Panc1 (cell line): ENCODE data around the gene KCNJ1. TPM values are rescaled to one million over a fixed set of nuclear protein-coding genes. Genes with fewer than 3 reads are reported as not detected.

Experiments used
- ATAC-seq: fragments of 200-7000 bp; cut with Tn5 transposase; 2 replicates; pipeline ENCODE4 v1.9.1; 2020; ENCODE audit warnings: mild to moderate bottlenecking, moderate library complexity
- BruUV-seq: library from RNA; stranded (reverse); fragments of 400-500 nt; replicated peaks from 2 replicates; lab custom pipeline; 2021; lab: Mats Ljungman, UMichigan
- CTCF ChIA-PET: fragments of 300-600 bp; sonication (Branson Sonifier 250); formaldehyde crosslinking; loops from one replicate; lab custom pipeline; 2022; ENCODE audit warnings: antibody characterized with exemption; lab: Charles Lee
- POLR2A ChIA-PET: fragments of 300-600 bp; sonication (Branson Sonifier 250); formaldehyde crosslinking; loops from one replicate; lab custom pipeline; 2022; ENCODE audit warnings: antibody characterized with exemption; lab: Charles Lee
- DNase-seq: peaks from one replicate; pipeline ENCODE4 v3.0.0-alpha.2; 2010; ENCODE audit warnings: low read depth, low spot score
- H3K27ac ChIP-seq: 2 replicates; pipeline ENCODE4 v1.5.1; 2011; ENCODE audit warnings: mild to moderate bottlenecking, low read length, inconsistent platforms
- H3K27me3 ChIP-seq: fragments of 200-500 bp; sonication (Bioruptor generic); 2 replicates; pipeline ENCODE4 v1.6.0; 2014; ENCODE audit warnings: low read length, inconsistent platforms; ENCODE audit not compliant: control insufficient read depth, insufficient read depth
- H3K36me3 ChIP-seq: fragments of 200-500 bp; sonication (Bioruptor generic); 2 replicates; pipeline ENCODE4 v1.5.1; 2014; ENCODE audit warnings: inconsistent platforms, mild to moderate bottlenecking, low read length, moderate library complexity; ENCODE audit not compliant: control insufficient read depth, insufficient read depth
- H3K4me1 ChIP-seq: 2 replicates; pipeline ENCODE4 v1.5.1; 2011; ENCODE audit warnings: inconsistent platforms, mild to moderate bottlenecking, low read length, moderate library complexity; ENCODE audit not compliant: control insufficient read depth, insufficient read depth
- H3K4me3 ChIP-seq, 2 experiments: 2 replicates each; pipeline ENCODE4 v1.5.1; 2011 to 2012; ENCODE audit warnings: low read depth in 2 of 2, low read length in 2 of 2, mild to moderate bottlenecking in 2 of 2, inconsistent platforms in 1 of 2, moderate library complexity in 1 of 2
- H3K9me3 ChIP-seq: fragments of 200-500 bp; sonication (Bioruptor generic); 2 replicates; pipeline ENCODE4 v1.5.1; 2014; ENCODE audit warnings: low read depth, mild to moderate bottlenecking, inconsistent platforms, low read length, moderate library complexity; ENCODE audit not compliant: control insufficient read depth, insufficient read depth
- CTCF ChIP-seq: fragments of 450-650 bp; IDR thresholded peaks from 2 replicates; pipeline ENCODE4 v1.5.1; 2017; ENCODE audit warnings: mild to moderate bottlenecking
- POLR2AphosphoS5 ChIP-seq: IDR thresholded peaks from 2 replicates; pipeline ENCODE4 v1.6.1; 2012; ENCODE audit warnings: mild to moderate bottlenecking, low read depth, low read length, moderate library complexity
- REST ChIP-seq, 2 experiments: IDR thresholded peaks; 2 replicates each; pipeline ENCODE4 v1.6.1; 2011 to 2012; ENCODE audit warnings: low read depth in 2 of 2, control low read depth in 1 of 2, low read length in 1 of 2, mild to moderate bottlenecking in 1 of 2, moderate library complexity in 1 of 2; ENCODE audit not compliant: insufficient read depth in 1 of 2
- SIN3A ChIP-seq: IDR thresholded peaks from 2 replicates; pipeline ENCODE4 v1.6.1; 2012; ENCODE audit warnings: low read depth, mild to moderate bottlenecking, low read length, moderate library complexity, borderline replicate concordance; ENCODE audit not compliant: insufficient read depth
- TCF7L2 ChIP-seq: IDR thresholded peaks from 2 replicates; pipeline ENCODE4 v1.6.1; 2011; ENCODE audit warnings: mild to moderate bottlenecking, low read depth, low read length, inconsistent platforms
- in situ Hi-C: cut with HindIII; loops from 2 replicates; pipeline ENCODE4 v1.10.0; 2016; ENCODE audit warnings: low sequenced_read_pairs, low pct_unique_long_range_greater_than_20kb
- intact Hi-C: fragments of 100-400 bp; cut with micrococcal nuclease; formaldehyde crosslinking; loops from one replicate; pipeline ENCODE4 v1.10.0; 2022; ENCODE audit not compliant: unreplicated experiment
- total RNA-seq: library from RNA; stranded (reverse); gene quantifications from one replicate; pipeline ENCODE4 v1.2.1, GENCODE V29; 2021; ENCODE audit not compliant: unreplicated experiment

KCNJ1 gene
- total RNA-seq, 1 experiment from 2014 or later = not detected

GRCh38 chr11:128803011-128803410 lies 64.1 kb downstream of the KCNJ1 start:
- intact Hi-C loops = no loop called here
- ATAC-seq (no peak), DNase-seq (no peak)
- Histone ChIP-seq H3K27ac (no peak overlapping the region), H3K27me3 (peaks cover 7% of the 10 kb centered on the region; the same call in 1 of the 2 replicates), H3K36me3 (no peaks in the 10 kb centered on the region), H3K9me3 (no peaks in the 10 kb centered on the region), H3K4me3 (no peak overlapping the region), H3K4me1 (no peaks in the 10 kb centered on the region)
- ChIA-PET CTCF (interaction anchor here (0.7 kb wide), 1 partner anchor 679 kb away, joined by 4 read pairs; no protein-coding TSS in a partner anchor), POLR2A (no interaction called here)
- no TSS peak for BruUV-seq
- in situ Hi-C loops = no loop called here
- no peak for TF ChIP-seq SIN3A
- peak; percentile 49; the same call in 1 of the 2 replicates for TF ChIP-seq CTCF

- Histone ChIP-seq H3K36me3 (no peaks in the 10 kb centered on the region), H3K27ac (no peak overlapping the region), H3K27me3 (peaks cover 7% of the 10 kb centered on the region; the same call in 1 of the 2 replicates), H3K9me3 (no peaks in the 10 kb centered on the region), H3K4me3 (no peak overlapping the region), H3K4me1 (no peaks in the 10 kb centered on the region)
- peak; percentile 2 for DNase-seq
- TF ChIP-seq TCF7L2 = no peak
- no peak for TF ChIP-seq POLR2AphosphoS5
- no peak for TF ChIP-seq SIN3A
- TF ChIP-seq CTCF = peak; percentile 78
- no peak for TF ChIP-seq REST (IDR thresholded peaks at IDR 0.05; ENCODE audit: insufficient read depth in 1 of 2, low read depth in 2 of 2, low read length in 1 of 2)
- peak; percentile 82; the same call in 1 of the 2 replicates for ATAC-seq
- in situ Hi-C loops = no loop called here
- intact Hi-C loops = no loop called here
- POLR2A ChIA-PET = interaction anchor here (0.6 kb wide), 1 partner anchor 192 kb away, joined by 10 read pairs; no protein-coding TSS in a partner anchor
- BruUV-seq = no TSS peak
- CTCF ChIA-PET = interaction anchor here (0.7 kb wide), 1 partner anchor 679 kb away, joined by 4 read pairs; no protein-coding TSS in a partner anchor
Observed at GRCh38 chr11:128802358-128802981, 64.6 kb downstream of the KCNJ1 start.
